ENCODE data around the gene EPHA8. TPM values are rescaled to one million over a fixed set of nuclear protein-coding genes. Genes with fewer than 3 reads are reported as not detected.

EPHA8 gene
- total RNA-seq, 2 experiments from 2014 or later, result not detected

DNA sequence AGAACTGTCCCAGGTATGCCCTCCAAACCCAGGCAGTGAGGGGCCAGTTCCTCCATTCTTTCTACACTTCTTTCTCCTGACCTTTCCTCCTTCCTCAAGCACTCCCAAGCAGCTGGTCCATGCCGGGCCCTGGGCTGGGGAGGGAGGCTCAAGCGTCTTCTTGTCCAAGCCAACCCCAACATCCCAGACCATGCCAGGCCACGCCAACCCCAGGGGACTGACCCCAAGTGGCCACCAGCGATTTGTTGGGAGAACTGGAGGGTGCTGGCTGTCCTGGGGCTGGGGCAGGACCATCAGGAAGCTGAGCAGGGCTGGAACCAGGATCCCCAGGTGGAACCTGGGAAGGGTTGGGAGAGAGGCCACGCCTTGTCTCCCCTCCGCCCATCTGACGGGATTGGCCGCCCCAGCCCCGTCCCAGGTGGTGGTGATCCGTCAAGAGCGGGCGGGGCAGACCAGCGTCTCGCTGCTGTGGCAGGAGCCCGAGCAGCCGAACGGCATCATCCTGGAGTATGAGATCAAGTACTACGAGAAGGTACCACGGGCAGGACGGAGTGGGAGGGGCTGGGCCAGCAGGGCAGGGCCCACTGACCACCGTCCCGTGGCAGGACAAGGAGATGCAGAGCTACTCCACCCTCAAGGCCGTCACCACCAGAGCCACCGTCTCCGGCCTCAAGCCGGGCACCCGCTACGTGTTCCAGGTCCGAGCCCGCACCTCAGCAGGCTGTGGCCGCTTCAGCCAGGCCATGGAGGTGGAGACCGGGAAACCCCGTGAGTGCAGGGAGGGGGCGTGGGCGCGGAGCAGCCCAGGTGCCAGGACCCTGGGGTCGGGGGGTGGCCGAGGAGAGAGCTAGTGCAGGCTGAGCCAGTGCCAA is 29.9 kb downstream of the EPHA8 start:
- Mint-ChIP-seq H3K9me3 (no peaks in the 10 kb centered on the region), H3K36me3 (no peaks in the 10 kb centered on the region), H3K4me3 (no peak overlapping the region), H3K27me3 (peaks cover 21% of the 10 kb centered on the region), H3K4me1 (ENCODE audit: low read depth) (no peaks in the 10 kb centered on the region), H3K27ac (no peak overlapping the region)
- no peak for DNase-seq
- intact Hi-C loops (cut with micrococcal nuclease), result no loop called here
- POLR2A ChIA-PET, result no interaction called here
- CTCF ChIA-PET, result no interaction called here

DNA sequence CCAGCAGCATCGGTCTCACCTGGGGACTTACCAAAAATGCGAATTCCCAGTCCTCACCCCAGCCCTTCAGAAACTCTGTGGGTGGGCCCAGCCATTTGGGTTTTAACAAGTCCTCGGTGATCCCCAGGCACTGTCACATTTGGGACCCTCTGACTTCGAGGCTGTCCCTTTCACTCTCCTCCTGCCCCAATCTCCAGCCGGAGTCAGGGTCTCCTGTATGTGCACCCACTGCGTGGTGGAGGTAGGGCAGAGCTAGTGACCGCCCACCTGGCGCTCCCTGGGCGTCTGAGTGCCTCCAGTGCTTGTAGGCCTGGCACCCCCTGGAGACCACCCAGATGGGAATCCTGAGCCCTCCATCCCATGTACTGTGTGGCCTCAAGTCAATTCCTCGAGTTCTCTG is 31.1 kb downstream of the EPHA8 start:
- POLR2A ChIA-PET, result no interaction called here
- no peak for DNase-seq
- intact Hi-C loops (cut with micrococcal nuclease), result no loop called here
- Mint-ChIP-seq H3K36me3 (no peaks in the 10 kb centered on the region), H3K9me3 (no peaks in the 10 kb centered on the region), H3K4me3 (no peak overlapping the region), H3K27me3 (peaks cover 21% of the 10 kb centered on the region), H3K4me1 (ENCODE audit: low read depth) (no peaks in the 10 kb centered on the region), H3K27ac (no peak overlapping the region)
- CTCF ChIA-PET, result no interaction called here

GRCh38 chr1:22595108-22595507 is 31.8 kb downstream of the EPHA8 start:
- Mint-ChIP-seq H3K27ac (no peak overlapping the region), H3K36me3 (no peaks in the 10 kb centered on the region), H3K9me3 (no peaks in the 10 kb centered on the region), H3K4me3 (no peak overlapping the region), H3K27me3 (peaks cover 21% of the 10 kb centered on the region), H3K4me1 (ENCODE audit: low read depth) (no peaks in the 10 kb centered on the region)
- ChIA-PET POLR2A (no interaction called here), CTCF (no interaction called here)
- intact Hi-C loops (cut with micrococcal nuclease), result no loop called here
- no peak for DNase-seq

DNA sequence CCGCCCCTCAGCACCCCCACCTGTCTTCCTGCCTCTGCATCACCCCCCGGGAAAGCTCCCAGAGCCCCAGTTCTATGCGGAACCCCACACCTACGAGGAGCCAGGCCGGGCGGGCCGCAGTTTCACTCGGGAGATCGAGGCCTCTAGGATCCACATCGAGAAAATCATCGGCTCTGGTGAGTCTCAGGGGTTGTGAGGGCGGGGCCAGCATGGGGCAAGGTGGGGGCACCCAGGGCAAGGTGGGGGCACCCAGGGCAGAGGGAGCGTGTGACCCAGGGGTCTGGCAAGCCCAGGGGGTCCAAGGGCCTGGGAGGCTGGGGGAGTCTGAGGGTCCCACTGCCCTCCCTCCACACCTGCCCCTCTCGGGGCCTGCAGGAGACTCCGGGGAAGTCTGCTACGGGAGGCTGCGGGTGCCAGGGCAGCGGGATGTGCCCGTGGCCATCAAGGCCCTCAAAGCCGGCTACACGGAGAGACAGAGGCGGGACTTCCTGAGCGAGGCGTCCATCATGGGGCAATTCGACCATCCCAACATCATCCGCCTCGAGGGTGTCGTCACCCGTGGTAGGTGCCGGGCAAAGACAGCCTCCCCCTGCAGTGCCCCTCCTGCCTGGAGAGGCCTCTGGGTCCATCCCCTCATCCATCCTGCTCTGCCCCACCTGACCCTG is 34.1 kb downstream of the EPHA8 start:
- no peaks in the 10 kb centered on the region for H3K36me3 Mint-ChIP-seq
- no peak overlapping the region for H3K27ac Mint-ChIP-seq
- H3K9me3 Mint-ChIP-seq, result no peaks in the 10 kb centered on the region
- H3K27me3 Mint-ChIP-seq, result peaks cover 15% of the 10 kb centered on the region
- H3K4me1 Mint-ChIP-seq (ENCODE audit: low read depth), result no peaks in the 10 kb centered on the region
- intact Hi-C loops (cut with micrococcal nuclease), result no loop called here
- no peak for DNase-seq
- ChIA-PET POLR2A (no interaction called here), CTCF (no interaction called here)
- no peak overlapping the region for H3K4me3 Mint-ChIP-seq

- Mint-ChIP-seq H3K27me3 (peaks cover 13% of the 10 kb centered on the region), H3K9me3 (no peaks in the 10 kb centered on the region), H3K4me1 (ENCODE audit: low read depth) (no peaks in the 10 kb centered on the region), H3K36me3 (no peaks in the 10 kb centered on the region), H3K27ac (no peak overlapping the region), H3K4me3 (no peak overlapping the region)
- no peak for DNase-seq
- intact Hi-C loops (cut with micrococcal nuclease), result no loop called here
- CTCF ChIA-PET, result no interaction called here
- POLR2A ChIA-PET, result no interaction called here
These were observed 34.7 kb downstream of the EPHA8 start for GRCh38 chr1:22597996-22598395.

DNA sequence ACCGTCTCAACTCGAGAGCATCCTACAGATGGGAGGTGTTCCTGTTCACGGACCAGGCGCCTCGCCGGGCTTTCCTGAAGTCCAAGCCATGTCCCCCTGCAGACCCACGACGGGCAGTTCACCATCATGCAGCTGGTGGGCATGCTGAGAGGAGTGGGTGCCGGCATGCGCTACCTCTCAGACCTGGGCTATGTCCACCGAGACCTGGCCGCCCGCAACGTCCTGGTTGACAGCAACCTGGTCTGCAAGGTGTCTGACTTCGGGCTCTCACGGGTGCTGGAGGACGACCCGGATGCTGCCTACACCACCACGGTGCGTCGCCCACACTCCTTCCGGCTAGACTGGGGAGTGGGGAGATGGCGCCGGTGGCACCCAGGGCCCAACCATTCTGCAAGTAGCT is 35.4 kb downstream of the EPHA8 start:
- Mint-ChIP-seq H3K4me3 (no peak overlapping the region), H3K27me3 (peaks cover 16% of the 10 kb centered on the region), H3K27ac (no peak overlapping the region), H3K9me3 (no peaks in the 10 kb centered on the region), H3K4me1 (ENCODE audit: low read depth) (no peaks in the 10 kb centered on the region), H3K36me3 (no peaks in the 10 kb centered on the region)
- no peak for DNase-seq
- CTCF ChIA-PET, result no interaction called here
- POLR2A ChIA-PET, result no interaction called here
- intact Hi-C loops (cut with micrococcal nuclease), result no loop called here

- no peaks in the 10 kb centered on the region for H3K9me3 Mint-ChIP-seq
- H3K4me1 Mint-ChIP-seq (ENCODE audit: low read depth), result no peaks in the 10 kb centered on the region
- ChIA-PET POLR2A (no interaction called here), CTCF (no interaction called here)
- DNase-seq, result no peak
- no peak overlapping the region for H3K27ac Mint-ChIP-seq
- intact Hi-C loops (cut with micrococcal nuclease), result no loop called here
- no peak overlapping the region for H3K4me3 Mint-ChIP-seq
- no peaks in the 10 kb centered on the region for H3K36me3 Mint-ChIP-seq
- H3K27me3 Mint-ChIP-seq, result peaks cover 12% of the 10 kb centered on the region
These were observed 37.0 kb downstream of the EPHA8 start for GRCh38 chr1:22600071-22600816.

- no peak overlapping the region for H3K27ac Mint-ChIP-seq
- ChIA-PET CTCF (no interaction called here), POLR2A (no interaction called here)
- H3K9me3 Mint-ChIP-seq, result no peaks in the 10 kb centered on the region
- no peaks in the 10 kb centered on the region for H3K36me3 Mint-ChIP-seq
- H3K4me3 Mint-ChIP-seq, result no peak overlapping the region
- H3K4me1 Mint-ChIP-seq (ENCODE audit: low read depth), result no peaks in the 10 kb centered on the region
- DNase-seq, result no peak
- intact Hi-C loops (cut with micrococcal nuclease), result no loop called here
- H3K27me3 Mint-ChIP-seq, result peaks cover 7% of the 10 kb centered on the region
These were observed 37.7 kb downstream of the EPHA8 start for GRCh38 chr1:22600817-22601605.

DNA sequence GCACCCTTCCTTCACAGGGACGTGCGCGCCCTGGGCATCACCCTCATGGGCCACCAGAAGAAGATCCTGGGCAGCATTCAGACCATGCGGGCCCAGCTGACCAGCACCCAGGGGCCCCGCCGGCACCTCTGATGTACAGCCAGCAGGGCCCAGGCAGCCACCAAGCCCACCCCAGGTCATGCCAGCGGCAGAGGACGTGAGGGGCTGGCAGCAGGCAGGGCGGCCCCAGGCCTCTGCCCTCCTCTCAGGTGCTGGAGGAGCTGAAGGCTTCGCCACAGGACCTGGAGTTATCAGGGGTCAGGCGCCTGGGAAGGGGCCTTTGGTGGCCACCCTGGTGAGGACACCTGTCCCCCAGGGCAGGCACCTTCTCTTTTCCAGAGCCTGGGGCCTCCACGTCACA is 38.3 kb downstream of the EPHA8 start:
- H3K27me3 Mint-ChIP-seq, result peaks cover 6% of the 10 kb centered on the region
- H3K9me3 Mint-ChIP-seq, result no peaks in the 10 kb centered on the region
- intact Hi-C loops (cut with micrococcal nuclease), result no loop called here
- no peak overlapping the region for H3K4me3 Mint-ChIP-seq
- H3K27ac Mint-ChIP-seq, result no peak overlapping the region
- H3K36me3 Mint-ChIP-seq, result no peaks in the 10 kb centered on the region
- no peaks in the 10 kb centered on the region for H3K4me1 Mint-ChIP-seq (ENCODE audit: low read depth)
- ChIA-PET CTCF (no interaction called here), POLR2A (no interaction called here)
- DNase-seq, result no peak

GRCh38 chr1:22602060-22602740 is 38.9 kb downstream of the EPHA8 start:
- ChIA-PET POLR2A (no interaction called here), CTCF (no interaction called here)
- no peak for DNase-seq
- H3K36me3 Mint-ChIP-seq, result no peaks in the 10 kb centered on the region
- no peaks in the 10 kb centered on the region for H3K4me1 Mint-ChIP-seq (ENCODE audit: low read depth)
- peaks cover 6% of the 10 kb centered on the region for H3K27me3 Mint-ChIP-seq
- no peak overlapping the region for H3K4me3 Mint-ChIP-seq
- H3K9me3 Mint-ChIP-seq, result no peaks in the 10 kb centered on the region
- H3K27ac Mint-ChIP-seq, result no peak overlapping the region
- intact Hi-C loops (cut with micrococcal nuclease), result no loop called here

DNA sequence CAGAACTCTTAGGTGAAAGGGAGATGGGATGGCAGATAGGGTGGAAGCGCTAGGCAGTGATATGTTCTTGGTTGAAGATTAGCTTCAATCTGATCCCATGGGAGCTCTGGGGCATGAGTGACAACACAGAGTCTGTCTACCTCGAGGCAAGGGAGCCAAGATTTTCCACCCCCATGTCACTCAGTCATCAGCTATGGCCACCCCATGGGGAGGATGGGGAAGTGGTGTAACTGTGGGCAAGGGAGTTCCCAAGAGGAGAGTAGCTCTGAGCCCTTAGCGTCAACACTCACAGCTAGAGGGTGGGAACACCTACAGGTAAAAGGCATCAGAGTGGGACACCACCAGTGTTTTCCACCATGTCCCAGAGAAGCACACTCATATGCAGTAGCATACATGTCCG is 42.9 kb downstream of the EPHA8 start:
- intact Hi-C loops (cut with micrococcal nuclease), result no loop called here
- POLR2A ChIA-PET, result no interaction called here
- CTCF ChIA-PET, result no interaction called here
- H3K27ac Mint-ChIP-seq, result no peak overlapping the region
- H3K4me1 Mint-ChIP-seq (ENCODE audit: low read depth), result no peaks in the 10 kb centered on the region
- DNase-seq, result no peak
- no peaks in the 10 kb centered on the region for H3K9me3 Mint-ChIP-seq
- H3K36me3 Mint-ChIP-seq, result no peaks in the 10 kb centered on the region
- H3K27me3 Mint-ChIP-seq, result peaks cover 16% of the 10 kb centered on the region
- H3K4me3 Mint-ChIP-seq, result no peak overlapping the region

DNA sequence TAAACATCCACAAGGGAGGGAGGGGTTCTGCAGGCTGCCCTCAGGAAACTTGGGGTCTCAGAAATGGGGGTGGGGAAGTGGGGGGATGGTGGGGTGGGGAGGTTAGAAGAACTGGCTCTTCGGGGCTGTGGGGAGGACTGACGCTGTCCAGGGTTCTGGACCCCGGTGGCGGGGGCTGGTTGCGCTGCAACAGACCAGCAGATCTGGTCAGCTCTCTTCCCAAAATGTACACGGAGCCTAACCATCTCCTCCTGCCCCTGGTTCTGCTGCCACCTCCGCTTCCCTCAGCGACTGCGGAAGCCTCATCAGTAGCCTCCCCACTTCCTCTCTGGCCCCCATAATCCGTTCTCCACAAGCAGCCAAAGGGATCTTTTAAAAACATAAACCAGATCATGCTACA is 43.9 kb downstream of the EPHA8 start:
- Mint-ChIP-seq H3K27ac (no peak overlapping the region), H3K27me3 (peaks cover 19% of the 10 kb centered on the region), H3K9me3 (no peaks in the 10 kb centered on the region), H3K4me3 (no peak overlapping the region), H3K4me1 (ENCODE audit: low read depth) (no peaks in the 10 kb centered on the region), H3K36me3 (no peaks in the 10 kb centered on the region)
- ChIA-PET CTCF (no interaction called here), POLR2A (no interaction called here)
- no peak for DNase-seq
- intact Hi-C loops (cut with micrococcal nuclease), result no loop called here

Measured in activated CD4-positive, alpha-beta memory T cell treated with anti-CD3 and anti-CD28 coated beads for 36 hours (primary cell).